GM23338 (cell line): ENCODE measurements around the gene RAC3. TPM values are rescaled to one million over a fixed set of nuclear protein-coding genes. Genes with fewer than 3 reads are reported as not detected.

Experiments
- ATAC-seq: fragments of 200-7000 bp; cut with Tn5 transposase; 3 replicates; pipeline ENCODE4 v1.9.1; 2020
- DNase-seq: peaks from one replicate; pipeline ENCODE4 v3.0.0-alpha.2; 2015; ENCODE audit warnings: low spot score
- H2AFZ ChIP-seq: fragments of 200-600 bp; sonication (generic); 2 replicates; pipeline ENCODE4 v1.8.0; 2016; ENCODE audit warnings: antibody characterized with exemption, mild to moderate bottlenecking, moderate library complexity
- H3F3A ChIP-seq: fragments of 200-600 bp; sonication (generic); replicated peaks from 2 replicates; pipeline ENCODE4 v1.8.0; 2017; ENCODE audit warnings: antibody characterized with exemption, mixed run types, low read depth
- H3K27ac ChIP-seq: fragments of 200-600 bp; sonication (generic); 2 replicates; pipeline ENCODE4 v1.6.1; 2016; ENCODE audit warnings: low read depth
- H3K27me3 ChIP-seq: fragments of 200-600 bp; sonication (generic); 2 replicates; pipeline ENCODE4 v1.8.0; 2016; ENCODE audit warnings: mild to moderate bottlenecking, mixed run types, moderate library complexity; ENCODE audit not compliant: insufficient read depth
- H3K36me3 ChIP-seq: fragments of 200-600 bp; sonication (generic); 2 replicates; pipeline ENCODE4 v1.8.0; 2016; ENCODE audit warnings: mild to moderate bottlenecking; ENCODE audit not compliant: insufficient read depth
- H3K4me1 ChIP-seq: fragments of 200-600 bp; sonication (generic); 2 replicates; pipeline ENCODE4 v1.8.0; 2016; ENCODE audit warnings: mild to moderate bottlenecking, moderate library complexity; ENCODE audit not compliant: insufficient read depth
- H3K4me2 ChIP-seq: fragments of 200-600 bp; sonication (generic); 2 replicates; pipeline ENCODE4 v1.7.1; 2017; ENCODE audit warnings: mixed run types
- H3K4me3 ChIP-seq: fragments of 200-600 bp; sonication (generic); 2 replicates; pipeline ENCODE4 v1.6.1; 2016; ENCODE audit warnings: mixed run types
- H3K79me2 ChIP-seq: fragments of 200-600 bp; sonication (generic); replicated peaks from 2 replicates; pipeline ENCODE4 v1.8.0; 2017; ENCODE audit warnings: mild to moderate bottlenecking; ENCODE audit not compliant: insufficient read depth
- H3K9me2 ChIP-seq: fragments of 200-600 bp; sonication (generic); 2 replicates; pipeline ENCODE4 v1.8.0; 2017; ENCODE audit not compliant: insufficient read depth
- H4K20me1 ChIP-seq: fragments of 200-600 bp; sonication (generic); replicated peaks from 2 replicates; pipeline ENCODE4 v1.8.0; 2017; ENCODE audit warnings: mild to moderate bottlenecking; ENCODE audit not compliant: insufficient read depth
- H3K27ac Mint-ChIP-seq: 2 replicates; pipeline ENCODE4 v1.8.0; 2020; ENCODE audit warnings: inconsistent platforms, mild to moderate bottlenecking, moderate library complexity, mixed read lengths
- H3K27me3 Mint-ChIP-seq: 3 replicates; pipeline ENCODE4 v1.8.0; 2022; ENCODE audit warnings: low read depth, mild to moderate bottlenecking, moderate library complexity, mixed read lengths, inconsistent platforms; ENCODE audit not compliant: insufficient read depth, poor library complexity
- H3K36me3 Mint-ChIP-seq: 3 replicates; pipeline ENCODE4 v1.8.0; 2021; ENCODE audit warnings: low read depth, mild to moderate bottlenecking, inconsistent platforms, moderate library complexity, mixed read lengths
- H3K4me1 Mint-ChIP-seq: 3 replicates; pipeline ENCODE4 v1.8.0; 2020; ENCODE audit warnings: mild to moderate bottlenecking, inconsistent platforms, mixed read lengths
- H3K4me3 Mint-ChIP-seq: 3 replicates; pipeline ENCODE4 v1.8.0; 2021; ENCODE audit warnings: moderate library complexity, mild to moderate bottlenecking, inconsistent platforms, mixed read lengths
- H3K9me3 Mint-ChIP-seq: 3 replicates; pipeline ENCODE4 v1.8.0; 2020; ENCODE audit warnings: moderate library complexity, mild to moderate bottlenecking, inconsistent platforms, mixed read lengths
- CTCF ChIP-seq, 2 experiments: fragments of 200-600 bp in 1 of 2; sonication (generic) in 1 of 2; conservative IDR thresholded peaks; 2 replicates each; pipeline versions ENCODE4 v1.5.1 to v1.6.1; 2016 to 2017; ENCODE audit warnings: antibody characterized with exemption in 2 of 2, low read depth in 2 of 2, mild to moderate bottlenecking in 2 of 2, moderate library complexity in 1 of 2
- ZNF462 ChIP-seq: fragments of 250-450 bp; sonication (Bioruptor Pico); IDR thresholded peaks from 2 replicates; pipeline ENCODE4 v1.5.0; 2020; ENCODE audit warnings: mild to moderate bottlenecking, moderate library complexity
- polyA plus RNA-seq: library from polyadenylated mRNA; unstranded; fragments of >200 nt; fragmentation: Nextera tagmentation; extraction: Ambion mirVana; gene quantifications from 2 replicates; pipeline ENCODE4 v1.2.1, GENCODE V29; 2016
- total RNA-seq: library from RNA; depleted of rRNA; stranded (reverse); fragments of >200 nt; shearing (Covaris generic); gene quantifications from 2 replicates; pipeline ENCODE4 v1.2.3, GENCODE V29; 2014

The RAC3 gene
- total and polyA plus RNA-seq, 2 experiments from 2014 or later: 31.5 to 293 TPM

- Mint-ChIP-seq H3K27ac (no peak overlapping the region), H3K27me3 (peaks cover 10% of the 10 kb centered on the region), H3K36me3 (peaks cover 8% of the 10 kb centered on the region), H3K4me3 (no peak overlapping the region), H3K9me3 (no peaks in the 10 kb centered on the region), H3K4me1 (peaks cover 4% of the 10 kb centered on the region; the same call in 2 of the 3 replicates)
- H3K27me3 ChIP-seq: no peaks in the 10 kb centered on the region
- no peaks in the 10 kb centered on the region for H4K20me1 ChIP-seq
- DNase-seq: peak; percentile 20
- H3F3A ChIP-seq: peaks cover 7% of the 10 kb centered on the region; the same call in 1 of the 2 replicates
- no peaks in the 10 kb centered on the region for H3K4me1 ChIP-seq
- TF ChIP-seq ZNF462 (CRISPR knock-in tag): no peak
- peak in 1 of 2 experiments; percentile 16; a peak in 1 of 4 replicates for TF ChIP-seq CTCF (conservative IDR thresholded peaks at IDR 0.05; ENCODE audit: low read depth in 2 of 2)
- H2AFZ ChIP-seq: no peak overlapping the region
- no peak overlapping the region for H3K4me3 ChIP-seq
- no peaks in the 10 kb centered on the region for H3K9me2 ChIP-seq
- ATAC-seq: no peak
- H3K36me3 ChIP-seq: no peaks in the 10 kb centered on the region
- no peak overlapping the region for H3K27ac ChIP-seq
- no peaks in the 10 kb centered on the region for H3K79me2 ChIP-seq
- H3K4me2 ChIP-seq: no peak overlapping the region
These were observed 30.9 kb downstream of the RAC3 start for GRCh38 chr17:82062076-82062983.
